ES-I3 (cell line): ENCODE measurements around the gene RPTOR.
"Not testable (repeated sequence)": the region's sequence is repeated elsewhere in the genome, so short reads cannot be mapped to it uniquely, and the experiment has no call there.

Source experiments
- H3K36me3 ChIP-seq: 2 replicates; pipeline ENCODE4 v1.6.1; 2013; ENCODE audit warnings: mild to moderate bottlenecking, low read length, control low read depth, moderate library complexity; ENCODE audit not compliant: insufficient read depth
- H3K4me1 ChIP-seq: 2 replicates; pipeline ENCODE4 v1.6.1; 2013; ENCODE audit warnings: mild to moderate bottlenecking, control low read depth, low read length; ENCODE audit not compliant: insufficient read depth
- H3K9ac ChIP-seq: 2 replicates; pipeline ENCODE4 v1.6.1; 2013; ENCODE audit warnings: low read depth, mild to moderate bottlenecking, low read length, moderate library complexity
- H3K9me3 ChIP-seq: 2 replicates; pipeline ENCODE4 v1.6.1; 2013; ENCODE audit warnings: mild to moderate bottlenecking, low read length, moderate library complexity; ENCODE audit not compliant: control insufficient read depth, insufficient read depth

RPTOR gene

GRCh38 chr17:80751070-80751945, 206.7 kb downstream of the RPTOR start:
- peaks cover 14% of the 10 kb centered on the region for H3K4me1 ChIP-seq
- H3K36me3 ChIP-seq: peaks cover 9% of the 10 kb centered on the region; the same call in 1 of the 2 replicates
- H3K9ac ChIP-seq: no peak overlapping the region
- H3K9me3 ChIP-seq: no peaks in the 10 kb centered on the region

- Histone ChIP-seq H3K4me1 (peaks cover 14% of the 10 kb centered on the region), H3K9me3 (no peaks in the 10 kb centered on the region), H3K36me3 (peaks cover 9% of the 10 kb centered on the region; the same call in 1 of the 2 replicates), H3K9ac (no peak overlapping the region)
These were observed 207.4 kb downstream of the RPTOR start for GRCh38 chr17:80751946-80752581.

- Histone ChIP-seq H3K4me1 (peaks cover 14% of the 10 kb centered on the region), H3K36me3 (peaks cover 9% of the 10 kb centered on the region; the same call in 1 of the 2 replicates), H3K9me3 (no peaks in the 10 kb centered on the region), H3K9ac (no peak overlapping the region)
These were observed 209.2 kb downstream of the RPTOR start for GRCh38 chr17:80753685-80754345.

- peaks cover 14% of the 10 kb centered on the region for H3K4me1 ChIP-seq
- peaks cover 9% of the 10 kb centered on the region; the same call in 1 of the 2 replicates for H3K36me3 ChIP-seq
- no peak overlapping the region for H3K9ac ChIP-seq
- H3K9me3 ChIP-seq: no peaks in the 10 kb centered on the region
These were observed 210.2 kb downstream of the RPTOR start for GRCh38 chr17:80754846-80755245.

GRCh38 chr17:80755650-80756405, 211.2 kb downstream of the RPTOR start:
- Histone ChIP-seq H3K4me1 (peaks cover 19% of the 10 kb centered on the region), H3K36me3 (peaks cover 9% of the 10 kb centered on the region; the same call in 1 of the 2 replicates), H3K9ac (no peak overlapping the region)

GRCh38 chr17:80758481-80759376, 214.1 kb downstream of the RPTOR start:
- no peak overlapping the region for H3K9ac ChIP-seq
- peaks cover 9% of the 10 kb centered on the region; the same call in 1 of the 2 replicates for H3K36me3 ChIP-seq
- H3K9me3 ChIP-seq: no peaks in the 10 kb centered on the region
- H3K4me1 ChIP-seq: peaks cover 11% of the 10 kb centered on the region; the same call in 1 of the 2 replicates

More at GRCh38 chr17:80755650-80756405, 211.2 kb downstream of the RPTOR start:
- H3K9me3 ChIP-seq: no peaks in the 10 kb centered on the region

- peaks cover 7% of the 10 kb centered on the region; the same call in 1 of the 2 replicates for H3K36me3 ChIP-seq
- H3K9ac ChIP-seq: no peak overlapping the region
- H3K9me3 ChIP-seq: no peaks in the 10 kb centered on the region
- peaks cover 11% of the 10 kb centered on the region; the same call in 1 of the 2 replicates for H3K4me1 ChIP-seq
These were observed 214.7 kb downstream of the RPTOR start for GRCh38 chr17:80759377-80759673.

GRCh38 chr17:80760511-80760911, 215.9 kb downstream of the RPTOR start:
- Histone ChIP-seq H3K4me1 (peaks cover 11% of the 10 kb centered on the region; the same call in 1 of the 2 replicates), H3K9ac (no peak overlapping the region), H3K36me3 (0 out of 2 replicates have a peak, but pooled peaks cover 4% of the 10 kb centered on the region)

GRCh38 chr17:80761110-80761871, 216.7 kb downstream of the RPTOR start:
- Histone ChIP-seq H3K9ac (no peak overlapping the region), H3K9me3 (no peaks in the 10 kb centered on the region), H3K36me3 (no peaks in the 10 kb centered on the region), H3K4me1 (peaks cover 11% of the 10 kb centered on the region; the same call in 1 of the 2 replicates)

More at GRCh38 chr17:80760511-80760911, 215.9 kb downstream of the RPTOR start:
- no peaks in the 10 kb centered on the region for H3K9me3 ChIP-seq

GRCh38 chr17:80762076-80762475, 217.4 kb downstream of the RPTOR start:
- Histone ChIP-seq H3K9ac (no peak overlapping the region), H3K9me3 (no peaks in the 10 kb centered on the region), H3K36me3 (no peaks in the 10 kb centered on the region), H3K4me1 (peaks cover 11% of the 10 kb centered on the region; the same call in 1 of the 2 replicates)

- H3K9me3 ChIP-seq: no peaks in the 10 kb centered on the region
- no peak overlapping the region for H3K9ac ChIP-seq
- H3K4me1 ChIP-seq: peaks cover 11% of the 10 kb centered on the region; the same call in 1 of the 2 replicates
- H3K36me3 ChIP-seq: no peaks in the 10 kb centered on the region
These were observed 218.7 kb downstream of the RPTOR start for GRCh38 chr17:80763293-80763867.

GRCh38 chr17:80764627-80765145, 220.0 kb downstream of the RPTOR start:
- H3K9me3 ChIP-seq: not testable (repeated sequence)

More at GRCh38 chr17:80764627-80765145, 220.0 kb downstream of the RPTOR start:
- not testable (repeated sequence) for H3K9ac ChIP-seq, H3K36me3 ChIP-seq
- H3K4me1 ChIP-seq: peaks cover 11% of the 10 kb centered on the region; the same call in 1 of the 2 replicates
